GM19035 (cell line): Measurements from ENCODE around the gene FCGBP.
"Not testable (repeated sequence)": the region's sequence is repeated elsewhere in the genome, so short reads cannot be mapped to it uniquely, and the experiment has no call there.

Experiments used
- ATAC-seq: cut with Tn5 transposase; IDR thresholded peaks from one replicate; pipeline ENCODE4 v1.9.1; 2021; ENCODE audit not compliant: unreplicated experiment

FCGBP gene

DNA sequence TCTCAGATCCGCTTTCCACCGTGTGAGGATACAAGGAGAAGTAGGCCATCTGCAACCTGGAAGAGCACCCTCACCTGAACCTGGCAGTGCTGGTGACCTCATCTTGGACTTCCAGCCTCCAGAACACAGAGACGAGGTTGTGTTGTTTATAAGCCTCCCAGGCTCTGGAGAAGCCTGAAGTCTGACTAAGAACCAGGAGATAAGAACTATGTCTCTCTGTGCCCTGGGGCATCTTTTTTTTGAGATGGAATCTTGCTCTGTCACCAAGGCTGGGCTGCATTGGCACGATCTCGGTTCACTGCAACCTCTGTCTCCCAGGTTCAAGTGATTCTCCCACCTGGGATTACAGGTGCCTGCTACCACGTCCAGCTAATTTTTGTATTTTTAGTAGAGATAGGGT, 14.5 kb downstream of the FCGBP start:
- ATAC-seq = no peak

DNA sequence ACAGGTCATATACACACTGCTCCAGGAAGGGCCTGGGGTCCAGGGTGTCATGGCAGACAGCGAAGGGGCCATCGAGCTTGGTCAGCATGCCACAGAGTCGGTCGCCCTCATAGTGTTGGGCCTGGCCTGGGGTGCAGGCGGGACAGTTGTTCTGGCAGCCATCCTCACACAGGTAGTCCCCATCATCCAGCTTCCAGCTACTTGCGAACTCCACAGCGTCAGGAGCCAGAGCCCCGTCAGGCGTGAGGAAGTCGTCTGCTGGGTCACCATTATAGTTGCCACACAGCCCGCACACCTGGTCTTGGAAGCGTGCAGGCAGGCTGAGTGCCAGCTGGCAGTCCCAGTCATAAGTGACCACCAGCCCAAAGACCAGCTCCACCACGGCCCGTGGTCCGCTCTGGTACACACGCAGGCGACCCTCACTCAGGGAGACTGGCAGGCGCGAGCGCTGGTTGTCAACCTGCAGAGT, 16.2 kb downstream of the FCGBP start:
- ATAC-seq = no peak

- no peak for ATAC-seq
These were observed 16.8 kb downstream of the FCGBP start for GRCh38 chr19:39917561-39918182.

GRCh38 chr19:39916851-39917396, 17.5 kb downstream of the FCGBP start:
- ATAC-seq = no peak

GRCh38 chr19:39916236-39916635, 18.2 kb downstream of the FCGBP start:
- ATAC-seq = no peak

- ATAC-seq = no peak
These were observed 18.6 kb downstream of the FCGBP start for GRCh38 chr19:39915848-39916215.

GRCh38 chr19:39915101-39915847, 19.2 kb downstream of the FCGBP start:
- ATAC-seq = no peak

- ATAC-seq = no peak
These were observed 20.6 kb downstream of the FCGBP start for GRCh38 chr19:39913682-39914333.

DNA sequence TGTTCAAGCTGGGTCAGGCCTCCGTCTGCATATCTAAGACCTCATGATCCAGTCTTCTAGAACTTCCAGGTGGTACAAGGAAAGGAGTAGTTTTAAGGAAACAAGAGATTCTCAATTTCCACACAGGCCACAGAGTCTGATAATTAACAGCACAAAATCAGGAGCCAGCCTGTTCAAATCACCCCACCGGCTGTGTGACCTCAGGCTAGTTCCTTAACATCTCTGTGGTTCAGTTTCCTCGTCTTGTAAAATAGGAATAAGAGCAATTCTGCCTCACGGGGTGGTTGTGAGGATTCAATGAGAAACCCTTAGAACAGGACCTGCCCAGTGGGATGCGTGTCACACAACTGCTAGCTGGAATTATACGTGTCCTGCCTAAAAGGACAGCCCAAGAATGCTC, 25.6 kb downstream of the FCGBP start:
- ATAC-seq = no peak

DNA sequence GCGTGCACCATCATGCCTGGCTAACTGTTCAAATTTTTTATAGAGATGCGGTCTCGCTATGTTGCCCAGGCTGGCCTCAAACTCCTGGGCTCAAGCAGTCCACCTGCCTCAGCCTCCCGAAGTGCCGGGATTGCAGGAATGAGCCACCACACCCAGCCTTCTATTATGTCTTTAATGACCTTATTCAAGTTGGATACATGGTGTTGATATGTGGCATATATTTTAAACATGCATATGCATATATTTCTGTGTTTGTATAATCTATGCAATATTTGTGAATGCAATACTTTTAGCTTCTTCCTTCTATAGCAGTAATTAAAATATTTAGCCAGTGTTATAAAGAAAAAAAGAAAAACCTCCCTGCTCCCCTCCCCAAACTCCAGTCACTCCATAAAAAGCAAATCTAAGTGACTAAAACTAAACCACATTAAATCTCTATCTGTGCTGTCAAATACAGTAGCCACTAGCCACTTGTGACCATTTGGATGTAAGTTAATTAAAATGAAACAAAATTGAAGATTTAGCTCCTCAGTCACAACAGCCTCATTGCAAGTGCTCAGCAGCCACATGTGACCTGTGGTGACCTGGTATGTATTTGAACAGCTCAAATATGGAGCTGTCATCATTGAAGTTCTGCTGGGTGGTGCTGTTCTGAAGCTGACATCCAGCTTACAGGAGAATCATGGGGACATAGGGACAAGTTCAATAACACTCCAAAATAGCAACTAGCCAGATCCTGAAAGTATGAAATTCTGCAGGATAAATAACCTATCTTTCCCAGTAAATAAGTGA, 27.4 kb downstream of the FCGBP start:
- no peak for ATAC-seq

DNA sequence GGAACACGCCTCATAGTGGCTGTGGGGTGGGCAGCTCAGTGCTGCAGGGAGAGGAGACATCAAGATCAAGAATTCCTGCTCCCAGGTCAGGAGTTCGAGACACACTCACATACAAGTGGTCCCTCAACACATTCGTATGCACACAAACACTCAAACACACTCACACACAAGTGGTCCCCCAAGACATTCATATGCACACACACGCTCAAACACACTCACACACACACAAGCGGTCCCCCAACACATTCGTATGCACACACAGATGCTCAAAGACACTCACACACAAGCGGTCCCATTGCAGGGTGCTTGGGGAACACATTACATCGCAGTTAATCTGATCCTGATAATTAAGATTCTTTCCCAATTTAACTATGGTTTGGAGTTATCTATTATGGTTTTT, 28.2 kb downstream of the FCGBP start:
- ATAC-seq = no peak

DNA sequence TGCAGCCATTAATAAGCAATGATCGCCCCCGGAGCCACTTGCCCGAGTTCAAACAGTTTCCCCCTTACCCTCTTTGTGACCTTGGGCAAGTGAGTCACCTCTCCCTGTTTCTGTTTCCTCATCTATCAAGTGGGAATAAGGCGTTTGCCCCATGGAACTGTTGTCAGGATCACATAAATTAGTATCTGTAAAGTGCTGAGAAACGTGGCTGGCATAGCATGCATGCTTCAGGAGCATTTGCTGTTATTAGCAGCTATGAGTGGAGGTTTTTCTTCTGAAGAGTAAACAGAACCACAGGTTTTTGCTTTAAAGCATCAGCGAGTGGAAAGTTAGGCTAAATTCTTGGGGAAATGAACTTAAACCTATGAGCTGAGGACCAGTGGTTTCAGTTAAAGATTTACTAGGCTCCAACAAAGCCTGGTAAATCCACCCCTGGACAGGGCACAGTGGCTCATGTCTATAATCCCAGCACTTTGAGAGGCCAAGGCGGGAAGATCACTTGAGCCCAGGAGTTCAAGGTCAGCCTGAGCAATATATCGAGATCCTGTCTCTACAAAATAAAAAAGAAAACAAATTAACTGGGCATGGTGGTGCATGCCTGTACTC, 30.8 kb downstream of the FCGBP start:
- not testable (repeated sequence) for ATAC-seq

- ATAC-seq = not testable (repeated sequence)
These were observed 32.1 kb downstream of the FCGBP start for GRCh38 chr19:39902326-39902725.

DNA sequence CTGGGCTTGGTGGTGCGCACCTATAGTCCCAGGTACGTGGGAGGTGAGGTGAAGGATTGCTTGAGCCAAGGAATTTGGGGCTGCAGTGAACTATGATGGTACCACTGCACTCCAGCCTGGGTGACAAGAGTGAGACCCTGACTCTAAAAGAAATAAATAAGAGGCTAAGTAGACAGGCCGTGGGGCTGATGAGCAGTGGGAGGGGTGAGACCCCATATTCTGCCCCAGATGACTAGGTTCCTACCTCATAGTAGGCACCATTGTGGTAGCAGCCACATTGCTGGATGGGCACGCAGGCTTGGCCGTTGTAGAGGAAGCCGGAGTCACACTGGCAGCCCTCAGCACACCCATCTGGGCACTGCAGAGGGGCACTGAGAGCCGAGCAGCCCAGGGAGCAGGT, 32.8 kb downstream of the FCGBP start:
- not testable (repeated sequence) for ATAC-seq

- not testable (repeated sequence) for ATAC-seq
These were observed 35.6 kb downstream of the FCGBP start for GRCh38 chr19:39898858-39899257.

- ATAC-seq = not testable (repeated sequence)
These were observed 36.8 kb downstream of the FCGBP start for GRCh38 chr19:39897511-39898245.

DNA sequence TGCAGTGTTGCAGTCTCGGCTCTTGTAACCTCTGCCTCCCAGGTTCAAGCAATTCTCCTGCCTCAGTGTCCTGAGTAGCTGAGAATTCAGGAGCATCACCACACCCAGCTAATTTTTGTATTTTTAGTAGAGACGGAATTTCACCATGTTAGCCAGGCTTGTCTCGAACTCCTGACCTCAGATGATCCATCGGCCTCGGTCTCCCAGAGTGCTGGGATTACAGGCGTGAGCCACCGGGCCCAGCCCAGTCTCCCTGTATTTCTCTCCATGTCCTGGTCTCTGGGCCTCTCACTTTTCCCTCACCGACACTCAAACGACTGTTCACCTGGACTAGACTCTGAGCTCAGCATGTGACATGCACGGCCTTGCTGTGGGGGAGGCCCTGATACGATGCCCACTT, 39.3 kb downstream of the FCGBP start:
- not testable (repeated sequence) for ATAC-seq

DNA sequence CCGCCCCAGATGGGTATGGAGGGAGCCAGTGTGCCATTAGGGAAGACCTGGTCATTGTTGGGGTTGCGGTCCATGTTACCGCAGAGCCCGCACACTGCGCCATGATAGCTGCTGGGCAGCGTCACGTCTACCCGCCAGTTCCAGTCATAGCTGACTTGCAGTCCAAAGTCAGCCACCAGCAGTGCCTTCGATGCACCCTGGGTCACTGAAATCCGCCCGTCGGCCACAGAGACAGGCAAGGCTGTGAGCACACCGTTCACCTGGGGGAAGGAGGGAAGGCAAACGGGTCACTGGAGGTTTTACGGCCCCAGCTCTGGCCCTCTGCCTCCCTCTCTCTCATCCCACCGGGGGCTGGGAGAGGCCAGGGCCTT, 40.2 kb downstream of the FCGBP start:
- not testable (repeated sequence) for ATAC-seq

GRCh38 chr19:39893366-39894235, 40.8 kb downstream of the FCGBP start:
- not testable (repeated sequence) for ATAC-seq
